NOMO-1 (cell line): ENCODE measurements around the gene STK17A.
"Not testable (repeated sequence)": the region's sequence is repeated elsewhere in the genome, so short reads cannot be mapped to it uniquely, and the experiment has no call there.

Experiments
- DNase-seq, 2 experiments: peaks; one replicate each; lab custom pipeline; 2025; ENCODE audit not compliant: unreplicated experiment in 2 of 2; lab: John Stamatoyannopoulos, UW

STK17A gene

DNA sequence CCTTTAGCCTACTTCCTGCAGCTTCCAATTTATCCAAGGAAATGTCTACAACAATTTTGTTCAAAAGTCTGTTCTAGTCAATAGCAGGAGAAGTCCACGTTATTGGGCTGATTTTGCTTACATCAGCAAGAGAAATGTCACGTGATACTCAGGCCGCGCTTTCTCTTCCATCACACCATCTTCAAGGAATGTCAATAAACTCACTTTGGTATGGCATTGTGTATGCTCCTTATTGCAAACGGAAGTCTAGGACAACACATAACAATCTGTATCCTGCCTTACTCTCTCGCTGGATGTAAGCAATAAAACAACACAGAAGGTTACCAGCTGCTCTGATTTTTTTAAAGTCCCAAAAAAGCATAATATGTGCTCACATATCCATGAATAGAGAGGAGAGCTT is 17.1 kb upstream of the STK17A start:
- no peak for DNase-seq

DNA sequence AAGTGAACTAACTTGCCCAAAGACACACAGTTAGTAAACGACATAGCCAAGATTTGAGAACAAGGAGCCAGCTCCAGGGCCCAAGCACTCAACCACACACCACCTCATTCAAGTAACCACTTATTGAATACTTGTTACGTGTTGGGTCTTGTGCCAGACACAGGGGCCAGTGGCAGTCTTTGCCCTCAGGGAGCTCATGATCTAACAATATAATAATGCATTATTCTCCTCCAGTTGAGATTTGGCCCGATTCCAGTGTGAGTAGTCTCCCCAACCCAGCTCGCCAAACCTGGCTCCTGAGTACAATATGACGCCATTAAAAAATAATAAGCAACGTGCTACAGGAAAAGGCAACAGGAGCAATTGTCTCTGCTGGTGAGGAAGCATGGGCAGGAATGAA is 14.4 kb upstream of the STK17A start:
- no peak for DNase-seq

DNA sequence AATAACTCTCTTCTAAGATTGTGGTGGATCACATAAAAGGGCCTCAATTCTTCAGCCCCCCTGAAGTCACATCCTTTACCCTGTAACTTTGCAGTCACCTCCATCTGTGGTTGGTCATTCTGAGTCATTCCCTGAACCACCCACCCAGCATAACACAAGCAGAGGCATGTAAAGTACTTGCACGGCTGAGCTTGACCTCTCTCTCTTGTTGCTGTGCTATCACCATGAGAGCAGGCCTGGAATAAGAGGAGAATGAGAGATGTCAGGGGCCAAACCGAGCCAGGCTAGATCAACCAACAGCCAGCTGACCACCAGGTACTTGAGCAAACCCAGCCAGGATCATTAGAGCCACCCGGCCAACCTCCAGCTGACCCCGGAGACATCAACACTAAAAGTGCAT is 13.5 kb upstream of the STK17A start:
- no peak for DNase-seq

DNA sequence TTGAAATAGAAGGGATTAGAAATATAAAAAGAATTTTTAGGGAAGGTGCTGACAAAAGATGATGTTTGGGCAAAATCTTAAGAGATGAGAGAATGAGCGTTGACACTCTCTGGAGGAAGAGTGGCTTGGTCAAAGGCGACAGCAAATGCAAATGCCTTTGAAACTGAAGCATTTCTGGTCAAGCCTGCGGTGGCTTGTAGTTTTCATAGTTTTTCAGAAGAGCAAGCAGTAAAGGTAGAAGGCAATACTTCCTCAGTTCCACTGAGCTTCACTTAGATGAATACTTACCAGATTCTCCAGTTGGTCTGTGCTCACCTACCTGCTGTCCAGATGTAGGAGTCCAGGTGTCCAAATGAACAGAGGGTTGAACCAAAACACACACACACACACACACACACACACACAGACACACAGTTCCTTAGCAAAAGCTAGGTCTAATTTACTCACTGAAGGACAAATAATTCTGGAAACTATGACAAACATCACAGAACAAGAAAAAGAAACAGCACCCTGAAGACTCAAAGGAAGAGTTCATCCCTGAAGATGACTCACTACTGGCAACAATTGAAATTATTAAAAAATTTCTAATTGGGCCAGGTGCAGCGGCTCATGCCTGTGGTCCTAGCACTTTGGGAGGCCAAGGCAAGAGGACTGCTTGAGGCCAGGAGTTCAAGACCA is 12.1 kb upstream of the STK17A start:
- DNase-seq, result no peak

DNA sequence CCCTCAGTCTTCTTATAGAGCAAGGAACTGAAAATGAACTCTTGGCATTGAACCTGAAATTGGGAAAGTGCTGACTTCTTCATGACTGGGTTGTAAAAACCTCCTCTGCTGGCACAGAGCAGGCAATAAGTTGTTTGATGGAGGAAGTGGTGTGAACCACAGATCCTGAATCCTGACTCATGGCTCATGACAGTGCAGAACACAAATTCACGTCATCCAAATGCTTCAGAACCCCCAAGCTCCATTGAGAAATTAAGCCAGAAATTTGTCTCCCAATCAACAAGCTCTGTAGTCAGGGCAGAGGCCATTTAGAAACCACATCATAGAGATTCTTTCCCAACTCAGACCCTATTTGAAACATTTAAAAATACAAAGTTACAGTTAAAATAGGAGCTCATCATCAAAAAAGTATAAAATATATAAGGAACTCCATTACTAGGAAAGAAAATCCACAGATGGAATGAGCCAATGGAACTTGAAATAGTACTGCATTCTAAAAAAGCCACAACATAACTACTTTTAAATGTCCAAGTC is 10.3 kb upstream of the STK17A start:
- peak; percentile 94 to 97 for DNase-seq

DNA sequence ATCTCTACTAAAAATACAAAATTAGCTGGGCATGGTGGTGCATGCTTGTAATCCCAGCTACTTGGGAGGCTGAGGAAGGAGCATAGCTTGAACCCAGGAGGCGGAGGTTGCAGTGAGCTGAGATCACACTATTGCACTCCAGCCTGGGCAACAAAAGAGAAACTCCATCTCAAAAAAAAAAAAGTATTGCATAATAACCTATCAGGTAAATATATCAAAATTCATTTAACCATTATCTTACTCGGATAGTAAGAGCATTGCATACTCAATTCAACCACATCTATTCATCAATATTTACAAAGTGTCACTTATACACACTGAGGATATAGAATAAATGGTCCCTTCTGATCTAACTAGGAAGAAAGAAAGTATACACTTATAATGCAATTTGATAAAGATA is 9.1 kb upstream of the STK17A start:
- DNase-seq, result not testable (repeated sequence)

DNA sequence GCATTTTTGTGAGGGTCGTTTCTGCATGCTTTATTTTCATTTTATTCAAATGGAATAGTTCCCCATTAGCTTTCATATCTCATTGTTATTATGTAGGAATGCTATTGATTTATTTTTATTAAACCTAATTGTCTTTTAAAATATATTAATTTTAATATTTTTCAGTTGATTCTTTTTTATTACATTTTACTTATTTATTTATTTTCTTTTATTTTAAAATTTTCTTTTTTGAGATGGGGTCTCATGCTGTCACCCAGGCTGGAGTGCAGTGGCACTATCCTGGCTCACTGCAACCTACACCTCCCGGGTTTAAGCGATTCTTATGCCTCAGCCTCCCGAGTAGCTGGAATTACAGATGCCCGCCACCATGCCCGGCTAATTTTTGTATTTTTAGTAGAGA is 7.4 kb upstream of the STK17A start:
- DNase-seq, result no peak

DNA sequence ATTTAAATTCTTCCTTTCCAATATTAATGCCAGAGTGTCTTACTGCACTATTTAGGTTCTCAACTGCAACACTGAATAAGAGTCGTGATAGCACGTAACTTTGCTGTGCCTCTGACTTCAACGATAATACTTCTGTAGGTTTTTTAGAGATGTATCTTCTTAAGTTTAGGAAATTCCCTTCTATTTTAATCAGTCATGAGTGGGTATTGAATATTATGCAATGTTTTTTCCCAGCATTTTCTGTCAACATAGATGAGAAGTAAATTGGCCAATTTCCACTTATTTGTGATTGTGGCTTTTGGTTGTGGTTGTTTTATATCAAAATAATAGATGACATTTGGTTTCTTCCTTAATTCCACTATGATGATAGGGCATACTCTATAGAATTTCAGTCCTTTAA is 6.7 kb upstream of the STK17A start:
- no peak for DNase-seq

DNA sequence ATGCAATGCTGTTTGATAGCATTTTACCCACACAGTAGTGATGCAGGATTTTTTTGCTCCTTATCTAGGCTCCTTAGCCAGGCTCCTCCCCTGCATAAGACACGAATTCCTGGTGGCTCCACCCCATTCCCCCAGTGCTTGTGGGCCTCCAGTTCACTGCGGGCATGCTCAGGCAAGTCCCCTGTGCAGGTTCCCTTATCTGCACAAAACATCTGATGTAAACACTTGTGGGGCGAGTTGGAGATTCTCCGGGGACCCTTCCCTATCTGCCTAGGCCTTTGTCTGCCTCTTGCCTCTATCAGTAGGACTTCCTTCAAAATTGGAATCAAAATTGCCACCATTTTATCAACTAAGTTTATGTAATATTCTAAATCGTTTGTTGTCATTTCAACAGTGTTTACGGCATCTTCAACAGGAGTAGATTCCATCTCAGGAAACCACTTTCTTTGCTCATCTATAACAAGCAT is 5.4 kb upstream of the STK17A start:
- DNase-seq, result peak; percentile 31 to 34

DNA sequence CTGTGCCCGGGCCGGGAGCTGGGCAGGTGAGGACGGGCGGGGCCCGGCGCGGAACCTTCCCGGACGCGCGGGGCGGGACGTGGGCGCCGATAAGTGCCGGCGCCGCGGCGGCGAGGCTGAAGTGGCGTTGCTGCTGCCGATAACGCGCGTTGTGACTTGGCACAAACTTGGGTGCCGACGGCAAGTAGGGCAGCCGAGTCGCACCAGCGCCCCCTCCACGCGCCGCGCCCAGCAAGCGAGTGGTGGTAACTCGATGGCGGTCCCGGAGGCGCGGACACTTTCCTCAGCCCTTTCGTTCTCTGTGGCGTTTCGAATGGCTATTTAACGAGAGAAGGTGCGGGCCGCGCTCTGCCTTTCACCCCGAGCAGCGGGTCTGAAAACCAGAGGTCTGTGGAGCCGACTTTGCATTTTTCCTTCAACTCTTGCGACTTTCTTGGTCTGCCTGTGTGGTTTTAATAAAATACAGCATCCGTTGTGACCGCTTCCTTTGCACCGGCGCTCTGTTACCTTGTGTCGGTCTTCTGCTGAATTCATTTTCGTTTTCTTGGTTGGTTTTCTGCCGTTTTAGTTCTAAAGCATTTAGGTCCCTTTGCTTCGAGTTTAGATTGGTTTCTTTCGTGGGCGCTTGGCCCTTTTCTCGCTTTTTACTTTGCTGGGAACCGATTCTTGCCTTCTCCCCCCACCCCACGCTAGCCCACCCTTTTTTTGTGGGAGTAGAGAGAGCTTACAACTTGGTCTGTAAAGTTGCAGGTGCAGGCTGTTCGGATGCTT is 701 bp downstream of the STK17A start:
- peak; percentile 54 to 65 for DNase-seq

DNA sequence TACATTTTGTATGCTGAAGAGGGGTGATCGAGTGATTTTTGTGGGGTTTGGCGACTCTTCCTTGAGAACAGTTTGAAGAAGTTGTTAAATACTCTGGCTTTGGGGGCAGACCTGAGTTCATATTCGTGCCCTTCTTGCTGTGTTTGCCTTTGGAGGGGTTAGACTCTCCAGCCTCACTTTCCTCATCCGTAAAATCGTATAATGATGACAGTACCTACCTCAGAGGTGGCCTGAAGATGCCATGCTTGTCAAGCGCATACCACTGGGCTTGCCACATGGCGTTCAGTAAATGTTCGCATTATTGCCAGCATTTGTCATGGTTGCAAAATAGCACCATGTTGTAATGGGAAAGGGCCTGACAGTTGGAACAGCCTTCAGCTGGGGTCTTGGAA is 1.3 kb downstream of the STK17A start:
- DNase-seq, result peak; percentile 46 to 65

DNA sequence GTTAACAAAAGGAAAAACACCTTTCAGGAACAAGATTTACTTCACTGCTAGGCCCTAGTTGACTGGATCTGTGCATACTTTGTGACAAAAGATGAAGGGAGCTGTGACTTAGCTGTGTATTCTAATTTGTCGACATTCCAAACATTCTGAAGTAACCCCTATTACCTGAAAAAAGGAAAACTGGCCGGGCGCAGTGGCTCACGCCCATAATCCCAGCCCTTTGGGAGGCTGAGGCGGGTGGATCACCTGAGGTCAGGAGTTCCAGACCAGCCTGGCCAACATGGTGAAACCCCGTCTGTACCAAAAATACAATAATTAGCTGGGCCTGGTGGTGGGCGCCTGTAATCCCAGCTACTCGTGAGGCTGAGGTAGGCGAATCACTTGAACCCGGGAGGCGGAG is 1.8 kb downstream of the STK17A start:
- DNase-seq, result not testable (repeated sequence)

DNA sequence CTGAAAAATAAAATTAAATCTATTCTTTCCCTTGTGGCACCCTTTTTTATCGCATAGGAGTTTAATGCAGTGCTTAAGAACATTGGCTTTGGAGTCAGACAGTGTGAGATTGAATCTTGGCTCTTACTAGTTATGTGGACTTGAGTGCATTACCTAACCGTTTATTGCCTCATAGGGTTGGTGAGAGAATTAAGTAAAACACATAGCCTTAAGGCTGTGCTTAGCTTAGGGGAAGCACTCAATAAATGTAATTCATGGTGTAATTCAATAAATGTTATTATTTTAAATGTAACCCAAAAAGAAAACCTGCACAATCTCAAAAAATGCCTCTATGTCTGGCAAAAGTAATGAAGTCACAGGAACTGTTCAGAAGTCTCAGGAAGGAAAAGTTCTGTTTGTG is 2.7 kb downstream of the STK17A start:
- DNase-seq, result peak; percentile 33 to 85

DNA sequence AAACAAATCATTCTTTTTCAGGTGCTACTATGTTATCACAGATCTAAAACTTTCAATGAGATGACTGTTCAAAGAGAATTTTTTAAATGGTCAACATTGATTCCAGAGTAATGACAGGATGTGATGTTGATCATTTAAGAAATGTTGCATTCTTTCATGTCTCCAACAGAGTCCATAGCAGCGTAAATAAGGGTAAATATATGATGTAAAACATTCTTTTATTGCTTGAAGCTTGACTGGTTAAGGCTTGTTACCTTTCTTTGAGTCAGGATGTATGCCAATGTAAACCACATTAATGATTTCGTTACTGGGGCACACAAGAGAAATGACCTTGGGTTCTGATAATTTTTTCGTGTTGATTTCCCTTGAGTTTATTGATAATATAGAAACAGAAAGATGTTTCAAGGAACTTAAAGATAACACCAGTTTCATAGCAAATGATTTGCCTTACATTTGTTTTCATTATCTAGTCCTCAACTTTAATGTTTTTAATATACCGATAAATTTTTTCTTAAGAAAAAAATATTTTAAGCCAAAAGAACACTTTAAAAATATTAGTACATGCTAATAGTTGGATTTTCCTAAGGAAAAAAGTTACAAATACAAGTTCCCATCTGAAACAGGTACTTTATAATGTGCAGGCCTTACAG is 3.5 kb downstream of the STK17A start:
- no peak for DNase-seq

DNA sequence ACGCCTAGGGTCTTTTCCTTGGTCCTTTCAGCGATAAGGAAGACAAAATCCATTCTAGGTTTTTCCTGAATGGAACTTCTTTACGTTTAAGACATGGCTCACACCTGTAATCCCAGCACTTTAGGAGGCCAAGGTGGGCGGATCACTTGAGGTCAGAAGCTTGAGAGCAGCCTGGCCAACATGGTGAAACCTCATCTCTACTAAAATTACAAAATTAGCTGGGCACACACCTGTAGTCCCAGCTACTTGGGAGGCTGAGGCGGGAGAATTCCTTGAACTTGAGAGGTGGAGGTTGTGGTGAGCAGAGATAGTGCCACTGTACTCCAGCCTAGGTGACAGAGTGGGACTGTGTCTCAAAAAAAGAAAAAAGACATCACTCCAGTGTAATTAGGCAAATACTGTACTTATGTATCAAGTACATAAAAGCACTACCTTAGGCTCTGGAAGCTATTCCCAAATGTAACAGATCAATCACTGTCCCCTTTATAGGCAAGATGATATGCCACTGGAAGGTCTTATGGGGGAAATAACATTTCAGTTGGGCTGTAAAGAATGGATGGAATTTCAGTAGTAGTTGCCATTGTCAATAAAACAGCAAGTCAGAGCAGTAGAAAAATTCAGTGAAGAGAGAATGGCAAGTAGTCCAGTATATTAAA is 5.7 kb downstream of the STK17A start:
- DNase-seq, result no peak

DNA sequence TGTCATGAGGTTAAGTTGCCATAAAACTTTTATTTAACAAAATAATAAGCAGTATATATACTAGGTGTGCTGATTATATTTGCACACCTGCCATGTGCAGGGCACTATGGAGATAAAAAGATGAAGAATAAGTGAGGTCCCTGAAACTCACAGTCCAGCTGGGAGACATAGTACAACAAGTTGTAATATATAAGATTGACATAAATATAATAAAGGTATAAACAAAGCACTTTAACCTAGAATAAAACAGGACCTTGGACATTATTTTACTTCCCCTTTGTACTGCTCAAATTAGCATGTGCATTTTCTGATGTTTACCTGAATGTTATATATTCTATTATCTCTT is 6.2 kb downstream of the STK17A start:
- no peak for DNase-seq

DNA sequence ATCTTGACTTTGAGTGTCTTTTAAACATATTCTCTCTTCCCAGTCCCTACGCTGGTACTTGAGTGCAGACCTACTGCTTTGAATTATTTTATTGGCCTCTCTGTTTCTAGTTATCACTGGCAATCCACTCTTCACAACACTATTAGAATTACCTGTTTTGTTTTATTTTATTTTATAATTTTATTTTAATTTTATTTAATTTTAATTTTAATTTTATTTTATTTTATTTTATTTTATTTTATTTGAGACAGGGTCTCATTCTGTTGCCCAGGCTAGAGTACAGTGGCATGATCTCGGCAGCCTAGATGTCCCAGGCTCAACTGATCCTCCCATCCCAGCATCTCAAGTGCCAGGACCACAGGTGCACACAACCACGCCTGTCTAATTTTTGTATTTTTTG is 6.8 kb downstream of the STK17A start:
- DNase-seq, result no peak

DNA sequence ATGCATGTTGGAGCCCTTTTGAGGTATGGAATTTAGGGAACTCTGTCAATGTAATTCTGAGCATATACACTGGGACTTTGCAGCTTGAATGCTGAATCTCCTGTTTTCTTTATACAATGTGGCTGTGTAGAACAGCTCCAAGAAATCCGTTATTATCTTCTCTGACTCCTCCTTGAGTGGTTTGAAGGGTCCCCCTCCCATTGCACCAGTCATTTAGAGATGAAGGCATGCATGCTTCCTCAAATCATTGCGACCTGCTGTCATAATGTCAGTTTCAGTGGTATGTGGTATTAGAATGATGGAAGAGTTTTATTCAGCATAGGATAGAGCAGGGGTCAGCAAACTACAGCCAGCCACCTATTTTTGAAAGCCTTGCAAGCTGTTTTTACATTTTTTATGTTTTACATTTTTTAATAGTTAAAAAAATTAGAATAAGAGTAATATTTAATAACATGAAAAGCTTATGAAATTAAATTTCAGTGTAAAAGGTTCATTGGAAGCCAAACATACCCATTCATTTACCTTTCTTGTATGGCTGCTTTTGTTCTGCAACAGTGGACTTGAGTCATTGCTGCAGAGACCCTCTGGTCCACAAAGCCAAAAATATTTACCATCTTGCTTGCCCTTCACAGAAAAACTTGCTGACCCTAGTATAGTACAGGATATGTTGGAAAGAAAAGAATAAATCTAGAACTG is 8.1 kb downstream of the STK17A start:
- DNase-seq, result peak in 1 of 2 experiments; percentile 48

DNA sequence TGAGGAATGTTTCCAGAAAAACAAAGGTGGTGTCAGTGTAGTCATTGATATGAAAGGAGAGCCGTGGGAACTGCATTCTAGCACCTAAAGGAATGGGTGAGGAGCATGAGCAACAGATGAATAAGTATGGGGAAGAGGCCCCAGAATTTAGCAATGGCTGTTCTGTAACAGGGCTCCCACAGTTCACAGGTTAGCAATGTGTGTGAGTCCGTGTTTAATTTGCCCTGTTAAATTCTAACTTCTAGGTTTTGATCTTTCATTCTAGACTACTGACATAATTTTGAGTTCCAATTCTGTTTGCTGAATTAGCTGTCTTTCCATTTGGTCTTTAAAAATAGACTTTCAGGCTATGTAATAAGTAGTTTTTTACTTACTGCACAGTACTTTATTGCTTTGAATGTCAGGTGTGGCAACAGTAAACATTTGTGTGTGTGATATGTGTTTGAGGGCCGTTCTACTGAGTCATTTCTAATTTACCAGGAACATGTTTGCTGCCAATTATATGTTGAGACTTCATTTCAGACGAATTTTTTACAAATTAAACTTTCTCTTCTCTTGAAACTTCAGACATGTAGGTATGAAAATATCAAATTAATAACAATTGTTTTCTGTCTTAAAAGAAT is 8.8 kb downstream of the STK17A start:
- DNase-seq, result no peak

DNA sequence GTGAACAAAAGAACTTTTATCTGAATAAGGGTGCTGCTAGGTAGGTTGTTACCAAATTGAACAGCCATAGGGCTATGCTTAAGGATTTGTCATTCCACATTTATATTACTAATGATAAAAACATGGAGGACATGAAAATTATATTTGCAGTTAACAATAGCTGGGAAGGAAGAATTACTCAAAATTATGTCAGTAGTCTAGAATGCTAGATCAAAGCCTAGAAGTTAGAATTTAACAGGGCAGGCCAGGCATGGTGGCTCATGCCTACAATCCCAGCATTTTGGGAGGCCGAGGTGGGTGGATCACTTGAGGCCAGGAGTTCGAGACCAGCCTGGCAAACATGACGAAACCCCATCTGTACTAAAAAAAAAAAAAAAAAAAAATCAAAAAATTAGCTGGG is 9.4 kb downstream of the STK17A start:
- no peak for DNase-seq
